Measurements from ENCODE around the gene DNAJC22.

Gene DNAJC22

DNA sequence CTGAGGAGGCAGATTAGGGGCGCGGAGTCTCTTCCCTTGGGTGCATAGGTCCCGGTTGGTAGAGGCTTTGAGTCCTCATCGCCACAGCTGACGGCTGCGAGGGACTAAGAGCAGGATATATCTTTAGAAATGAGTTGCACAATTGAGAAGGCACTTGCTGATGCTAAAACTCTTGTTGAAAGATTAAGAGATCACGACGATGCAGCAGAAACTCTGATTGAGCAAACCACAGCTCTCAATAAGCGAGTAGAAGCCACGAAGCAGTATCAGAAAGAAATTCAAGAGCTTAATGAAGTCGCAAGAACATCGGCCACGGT lies 42.7 kb downstream of the DNAJC22 start:
- Histone ChIP-seq H3K36me3 (ENCODE audit: insufficient read depth, low read length) (peaks cover 6% of the 10 kb centered on the region; the same call in 1 of the 2 replicates), H3K27ac (peak overlapping the region; percentile 77), H3K9ac (ENCODE audit: insufficient read length) (peak overlapping the region; percentile 34), H3K9me3 (ENCODE audit: low read depth, low read length) (no peaks in the 10 kb centered on the region), H3K4me3 (peak overlapping the region; percentile 66)
- no peak for DNase-seq (ENCODE audit: low read depth, low spot score)
- TF ChIP-seq POLR2AphosphoS5 (IDR thresholded peaks at IDR 0.05; ENCODE audit: borderline replicate concordance, low read depth, low read length): no peak
- no peak for TF ChIP-seq FOXP2 (optimal IDR thresholded peaks at IDR 0.05; ENCODE audit: control extremely low read depth, extremely low read length, insufficient read depth)
- TF ChIP-seq EZH2 (IDR thresholded peaks at IDR 0.05): no peak

- no peak overlapping the region for H3K27ac ChIP-seq
- H3K9ac ChIP-seq (ENCODE audit: insufficient read length): no peak overlapping the region
- H3K36me3 ChIP-seq (ENCODE audit: insufficient read depth, low read length): no peaks in the 10 kb centered on the region
- TF ChIP-seq POLR2AphosphoS5 (IDR thresholded peaks at IDR 0.05; ENCODE audit: borderline replicate concordance, low read depth, low read length): no peak
- no peak for TF ChIP-seq EZH2 (IDR thresholded peaks at IDR 0.05)
- no peak for TF ChIP-seq FOXP2 (optimal IDR thresholded peaks at IDR 0.05; ENCODE audit: control extremely low read depth, extremely low read length, insufficient read depth)
- no peaks in the 10 kb centered on the region for H3K9me3 ChIP-seq (ENCODE audit: low read depth, low read length)
- DNase-seq (ENCODE audit: low read depth, low spot score): no peak
- no peak overlapping the region for H3K4me3 ChIP-seq
Measured at GRCh38 chr12:49397000-49397399, 50.3 kb downstream of the DNAJC22 start.

DNA sequence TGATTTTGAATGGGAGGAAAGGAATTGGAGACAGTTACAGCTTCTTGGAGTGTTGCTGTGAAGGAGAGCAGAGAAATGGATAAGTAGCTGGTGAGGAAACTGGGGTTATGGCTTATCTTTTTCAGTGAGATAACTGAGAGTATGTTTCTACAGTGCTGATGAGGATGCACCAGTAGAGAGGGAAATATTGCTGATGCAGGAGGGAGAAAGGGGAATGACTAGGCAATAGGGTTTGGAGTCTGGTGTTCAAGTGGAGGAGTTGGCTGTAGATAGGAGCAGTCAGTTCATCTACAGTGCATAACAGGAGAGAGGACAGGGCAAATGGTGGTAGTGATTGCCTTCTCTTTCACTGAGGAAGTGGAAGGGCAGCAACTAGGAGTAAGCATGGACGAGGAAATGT lies 53.6 kb downstream of the DNAJC22 start:
- Histone ChIP-seq H3K27ac (no peak overlapping the region), H3K4me3 (no peak overlapping the region), H3K36me3 (ENCODE audit: insufficient read depth, low read length) (no peaks in the 10 kb centered on the region), H3K9me3 (ENCODE audit: low read depth, low read length) (no peaks in the 10 kb centered on the region), H3K9ac (ENCODE audit: insufficient read length) (no peak overlapping the region)
- no peak for TF ChIP-seq POLR2AphosphoS5 (IDR thresholded peaks at IDR 0.05; ENCODE audit: borderline replicate concordance, low read depth, low read length)
- TF ChIP-seq EZH2 (IDR thresholded peaks at IDR 0.05): no peak
- TF ChIP-seq FOXP2 (optimal IDR thresholded peaks at IDR 0.05; ENCODE audit: control extremely low read depth, extremely low read length, insufficient read depth): no peak
- no peak for DNase-seq (ENCODE audit: low read depth, low spot score)

Measured in SK-N-MC (cell line).